ENCODE results near the gene POU2F1.

The POU2F1 gene

GRCh38 chr1:167447521-167448136, 226.9 kb downstream of the POU2F1 start:
- DNase-seq: no peak

GRCh38 chr1:167450843-167451242, 230.2 kb downstream of the POU2F1 start:
- no peak for DNase-seq

- no peak for DNase-seq
Observed at GRCh38 chr1:167452483-167452882, 231.8 kb downstream of the POU2F1 start.

- DNase-seq: no peak
Observed at GRCh38 chr1:167453123-167453522, 232.4 kb downstream of the POU2F1 start.

GRCh38 chr1:167454304-167454893, 233.7 kb downstream of the POU2F1 start:
- no peak for DNase-seq

GRCh38 chr1:167454894-167455785, 234.5 kb downstream of the POU2F1 start:
- peak; percentile 63 for DNase-seq

- no peak for DNase-seq
Observed at GRCh38 chr1:167455786-167456446, 235.2 kb downstream of the POU2F1 start.

- DNase-seq: no peak
Observed at GRCh38 chr1:167456524-167456923, 235.8 kb downstream of the POU2F1 start.

- DNase-seq: no peak
Observed at GRCh38 chr1:167456926-167457325, 236.2 kb downstream of the POU2F1 start.

GRCh38 chr1:167457936-167458584, 237.4 kb downstream of the POU2F1 start:
- DNase-seq: no peak

GRCh38 chr1:167460836-167461235, 240.2 kb downstream of the POU2F1 start:
- DNase-seq: no peak

- DNase-seq: no peak
Observed at GRCh38 chr1:167462341-167462740, 241.7 kb downstream of the POU2F1 start.

GRCh38 chr1:167463080-167463479, 242.4 kb downstream of the POU2F1 start:
- DNase-seq: no peak

GRCh38 chr1:167463875-167464575, 243.3 kb downstream of the POU2F1 start:
- no peak for DNase-seq

- DNase-seq: no peak
Observed at GRCh38 chr1:167465018-167465417, 244.3 kb downstream of the POU2F1 start.

- DNase-seq: no peak
Observed at GRCh38 chr1:167465743-167466142, 245.1 kb downstream of the POU2F1 start.

GRCh38 chr1:167467126-167467710, 246.5 kb downstream of the POU2F1 start:
- DNase-seq: peak; percentile 42

GRCh38 chr1:167467752-167468151, 247.1 kb downstream of the POU2F1 start:
- no peak for DNase-seq

GRCh38 chr1:167469280-167469965, 248.7 kb downstream of the POU2F1 start:
- DNase-seq: no peak

GRCh38 chr1:167471568-167471967, 250.9 kb downstream of the POU2F1 start:
- DNase-seq: no peak

All from NCI-H2227 treated with DMSO at 0.1 percent for 48 hours (cell line).